NB4 (cell line): ENCODE results near the gene DDX27.
A peak's percentile ranks its signal among the peaks of the same experiment; 100 is the strongest.

ENCODE experiments used
- DNase-seq: peaks from one replicate; pipeline ENCODE4 v3.0.0; 2010; ENCODE audit warnings: low read depth
- H3K4me3 ChIP-seq: one replicate; pipeline ENCODE4 v1.5.1; 2011; ENCODE audit warnings: mild to moderate bottlenecking, low read depth, low read length, moderate library complexity
- MYC ChIP-seq: IDR thresholded peaks from 2 replicates; pipeline ENCODE4 v1.6.1; 2011; ENCODE audit warnings: low read depth, low read length
- POLR2A ChIP-seq: IDR thresholded peaks from 2 replicates; pipeline ENCODE4 v1.6.1; 2011; ENCODE audit warnings: mild to moderate bottlenecking; ENCODE audit not compliant: insufficient read length; ENCODE audit errors: extremely low read depth
- TF ChIP-seq, protein P1 (sequence below): IDR thresholded peaks from one replicate; pipeline ENCODE4 v1.5.1; 2012; ENCODE audit warnings: low read depth, low read length
- TF ChIP-seq, protein P2 (sequence below): IDR thresholded peaks from 2 replicates; pipeline ENCODE4 v1.6.1; 2011; ENCODE audit warnings: low read depth, low read length

Gene DDX27

GRCh38 chr20:49268600-49269365, 49.6 kb downstream of the DDX27 start:
- TF ChIP-seq, protein P1, sequence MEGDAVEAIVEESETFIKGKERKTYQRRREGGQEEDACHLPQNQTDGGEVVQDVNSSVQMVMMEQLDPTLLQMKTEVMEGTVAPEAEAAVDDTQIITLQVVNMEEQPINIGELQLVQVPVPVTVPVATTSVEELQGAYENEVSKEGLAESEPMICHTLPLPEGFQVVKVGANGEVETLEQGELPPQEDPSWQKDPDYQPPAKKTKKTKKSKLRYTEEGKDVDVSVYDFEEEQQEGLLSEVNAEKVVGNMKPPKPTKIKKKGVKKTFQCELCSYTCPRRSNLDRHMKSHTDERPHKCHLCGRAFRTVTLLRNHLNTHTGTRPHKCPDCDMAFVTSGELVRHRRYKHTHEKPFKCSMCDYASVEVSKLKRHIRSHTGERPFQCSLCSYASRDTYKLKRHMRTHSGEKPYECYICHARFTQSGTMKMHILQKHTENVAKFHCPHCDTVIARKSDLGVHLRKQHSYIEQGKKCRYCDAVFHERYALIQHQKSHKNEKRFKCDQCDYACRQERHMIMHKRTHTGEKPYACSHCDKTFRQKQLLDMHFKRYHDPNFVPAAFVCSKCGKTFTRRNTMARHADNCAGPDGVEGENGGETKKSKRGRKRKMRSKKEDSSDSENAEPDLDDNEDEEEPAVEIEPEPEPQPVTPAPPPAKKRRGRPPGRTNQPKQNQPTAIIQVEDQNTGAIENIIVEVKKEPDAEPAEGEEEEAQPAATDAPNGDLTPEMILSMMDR: no peak
- TF ChIP-seq MYC (no peak), POLR2A (no peak)
- TF ChIP-seq, protein P2, sequence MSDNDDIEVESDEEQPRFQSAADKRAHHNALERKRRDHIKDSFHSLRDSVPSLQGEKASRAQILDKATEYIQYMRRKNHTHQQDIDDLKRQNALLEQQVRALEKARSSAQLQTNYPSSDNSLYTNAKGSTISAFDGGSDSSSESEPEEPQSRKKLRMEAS: no peak
- DNase-seq: no peak
- peak overlapping the region; percentile 40 for H3K4me3 ChIP-seq

- H3K4me3 ChIP-seq: peak overlapping the region; percentile 16
- DNase-seq: no peak
- TF ChIP-seq MYC (no peak), POLR2A (no peak)
- TF ChIP-seq, protein P2: no peak
- TF ChIP-seq, protein P1: no peak
These were observed 51.0 kb downstream of the DDX27 start for GRCh38 chr20:49270177-49270576.

- no peak overlapping the region for H3K4me3 ChIP-seq
- DNase-seq: no peak
- no peak for TF ChIP-seq MYC
- TF ChIP-seq, protein P1: no peak
- TF ChIP-seq, protein P2: no peak
- TF ChIP-seq POLR2A: no peak
These were observed 51.5 kb downstream of the DDX27 start for GRCh38 chr20:49270736-49271135.

DNA sequence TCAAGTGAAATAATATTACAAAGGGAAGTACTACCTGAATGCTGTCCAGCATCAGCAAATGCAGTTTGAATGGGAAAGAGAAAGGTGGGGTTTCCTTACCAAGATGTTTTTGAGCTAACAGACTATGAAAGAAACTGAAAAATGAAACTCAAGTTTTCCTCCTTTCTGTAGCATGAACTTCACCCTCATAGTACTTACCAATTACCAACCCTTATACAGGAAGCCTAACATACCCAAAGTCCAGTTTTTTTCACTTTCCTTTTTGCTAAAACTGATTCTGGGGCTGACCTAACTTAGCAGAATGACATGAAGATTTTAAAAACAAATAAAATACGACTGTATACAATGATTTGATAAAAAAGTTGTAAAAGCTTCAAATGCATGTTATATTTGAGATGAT, 53.4 kb downstream of the DDX27 start:
- H3K4me3 ChIP-seq: no peak overlapping the region
- DNase-seq: no peak
- TF ChIP-seq MYC (no peak), POLR2A (no peak)
- TF ChIP-seq, protein P2: no peak
- TF ChIP-seq, protein P1: no peak

- DNase-seq: no peak
- TF ChIP-seq POLR2A (no peak), MYC (no peak)
- TF ChIP-seq, protein P2: no peak
- TF ChIP-seq, protein P1: no peak
- no peak overlapping the region for H3K4me3 ChIP-seq
These were observed 54.6 kb downstream of the DDX27 start for GRCh38 chr20:49273696-49274277.
